ENCODE measurements around the gene CDC27.
"Not testable (repeated sequence)": the region's sequence is repeated elsewhere in the genome, so short reads cannot be mapped to it uniquely, and the experiment has no call there.

The CDC27 gene

DNA sequence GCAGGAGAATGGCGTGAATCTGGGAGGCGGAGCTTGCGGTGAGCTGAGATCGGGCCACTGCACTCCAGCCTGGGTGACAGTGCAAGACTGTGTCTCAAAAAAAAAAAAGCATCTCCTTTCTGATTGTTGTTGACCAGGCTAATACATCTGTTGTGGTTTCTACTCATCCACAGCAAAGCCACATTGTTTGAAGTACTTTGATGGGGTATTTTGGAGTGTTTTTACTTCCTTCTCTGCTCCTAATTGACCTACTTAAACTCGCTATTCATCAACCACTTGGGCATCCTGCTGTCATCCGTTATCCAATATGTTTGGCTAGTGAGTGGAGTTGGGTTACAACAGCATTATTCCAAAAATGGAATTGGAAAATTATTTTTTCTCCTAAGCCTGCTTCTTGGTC lies 3.5 kb upstream of the CDC27 start:
- no peak for DNase-seq

DNA sequence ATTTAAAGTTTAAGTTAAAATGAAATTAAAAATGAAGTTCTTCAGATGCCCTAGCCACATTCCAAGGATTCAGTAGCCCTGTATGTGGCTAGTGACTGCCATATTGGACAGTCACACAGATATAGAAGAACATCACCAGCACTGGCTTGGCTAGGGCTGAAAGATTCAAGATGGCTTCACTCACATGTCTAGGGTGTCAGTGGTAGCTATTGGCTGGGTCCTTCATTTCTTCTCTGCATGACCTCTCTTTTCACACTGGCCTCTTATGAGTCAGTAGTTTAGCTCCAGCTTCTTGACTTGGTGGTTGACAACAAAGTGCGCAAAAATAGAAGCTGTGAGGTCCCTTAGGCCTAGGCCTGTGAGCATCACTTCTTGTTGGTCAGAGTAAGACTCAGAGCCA lies 1.7 kb upstream of the CDC27 start:
- DNase-seq: no peak

DNA sequence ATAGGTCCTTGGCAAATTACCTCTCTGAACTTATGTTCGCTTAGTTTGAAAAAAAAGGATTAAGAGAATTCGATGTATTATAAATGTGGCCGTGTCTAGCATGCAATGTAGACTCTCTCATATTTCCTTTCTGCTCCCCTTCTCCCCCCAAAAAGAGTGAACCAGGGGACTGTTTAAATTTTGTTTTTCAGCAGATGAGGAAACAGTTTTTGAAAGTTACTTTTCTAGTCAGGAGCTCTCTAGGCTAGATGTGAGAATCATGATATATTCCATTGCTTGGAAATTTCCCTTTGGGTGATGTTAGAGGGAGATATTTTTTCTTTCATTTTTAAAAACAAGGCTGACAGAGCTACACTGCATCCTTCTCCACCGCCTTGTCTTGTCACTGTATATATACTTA lies 1.1 kb upstream of the CDC27 start:
- no peak for DNase-seq

DNA sequence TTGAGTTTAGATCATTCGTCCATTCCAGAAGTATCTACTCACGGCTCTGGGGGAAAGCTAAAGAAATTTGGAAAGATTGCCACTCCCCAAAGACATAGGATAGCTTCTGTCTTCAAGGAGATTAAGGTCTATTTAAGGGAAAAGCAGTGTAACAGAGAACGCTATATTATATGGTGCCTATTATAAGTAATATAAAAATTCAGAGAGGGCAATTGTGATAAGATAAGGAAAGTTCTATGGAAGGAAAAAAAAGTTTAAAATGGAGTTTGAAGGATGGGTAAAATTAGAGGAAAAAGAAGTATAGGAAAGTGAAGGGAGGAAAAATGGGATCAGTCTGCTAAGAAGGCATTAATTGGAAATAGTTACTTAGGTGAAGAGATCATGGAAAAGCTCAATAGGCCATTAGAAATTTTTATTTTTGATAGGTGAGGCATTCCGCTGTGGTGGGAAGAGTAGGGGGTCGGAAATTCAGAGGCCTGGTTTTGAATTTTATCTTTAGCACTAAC lies 690 bp upstream of the CDC27 start:
- DNase-seq: no peak

DNA sequence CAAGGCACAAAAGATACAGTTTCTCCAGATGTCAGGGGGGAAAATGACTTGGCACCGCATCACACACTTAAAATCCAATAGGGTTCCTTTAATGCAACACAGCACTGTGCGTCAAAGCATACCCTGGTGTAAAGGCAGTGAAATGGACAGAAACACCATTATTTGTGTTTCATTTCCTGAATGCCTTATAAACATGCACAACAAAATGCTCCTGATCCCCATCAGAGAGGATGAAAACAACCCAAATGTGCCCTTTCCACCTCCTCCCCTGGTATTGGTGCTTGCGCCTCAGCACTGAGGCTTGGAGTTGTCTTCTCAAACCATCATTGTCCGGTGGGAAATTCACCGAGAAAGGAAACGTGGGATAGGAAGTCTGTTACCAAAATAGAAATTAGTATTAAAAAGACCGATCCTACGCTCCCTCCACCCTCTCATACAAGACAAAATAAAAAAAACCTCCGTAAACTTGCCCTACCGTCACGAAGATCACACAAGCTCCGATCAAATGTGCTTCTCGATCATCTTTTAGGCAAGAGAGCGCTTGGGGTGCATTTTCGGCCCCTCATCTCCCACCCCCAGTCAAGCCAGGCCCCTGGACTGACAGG lies 722 bp downstream of the CDC27 start:
- no peak for DNase-seq

DNA sequence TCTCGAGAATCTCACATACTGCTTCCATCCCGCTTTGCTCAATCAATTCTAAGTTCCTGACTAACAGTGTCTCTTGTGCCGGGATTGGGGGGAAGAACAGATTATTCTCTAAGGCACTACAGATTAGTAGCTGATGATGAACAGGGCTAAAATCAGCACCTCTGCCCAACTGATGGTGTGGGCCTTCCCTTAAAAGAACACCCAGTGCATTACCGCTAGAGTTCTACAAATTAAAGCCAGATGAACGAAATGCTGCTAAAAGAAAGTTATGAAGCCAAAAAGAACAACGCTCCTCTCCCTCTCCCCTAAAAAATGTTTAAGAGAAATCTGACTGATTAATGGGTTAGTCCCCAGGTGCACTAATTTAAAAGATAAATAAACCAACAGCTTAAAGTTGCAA lies 4.4 kb downstream of the CDC27 start:
- DNase-seq: no peak

DNA sequence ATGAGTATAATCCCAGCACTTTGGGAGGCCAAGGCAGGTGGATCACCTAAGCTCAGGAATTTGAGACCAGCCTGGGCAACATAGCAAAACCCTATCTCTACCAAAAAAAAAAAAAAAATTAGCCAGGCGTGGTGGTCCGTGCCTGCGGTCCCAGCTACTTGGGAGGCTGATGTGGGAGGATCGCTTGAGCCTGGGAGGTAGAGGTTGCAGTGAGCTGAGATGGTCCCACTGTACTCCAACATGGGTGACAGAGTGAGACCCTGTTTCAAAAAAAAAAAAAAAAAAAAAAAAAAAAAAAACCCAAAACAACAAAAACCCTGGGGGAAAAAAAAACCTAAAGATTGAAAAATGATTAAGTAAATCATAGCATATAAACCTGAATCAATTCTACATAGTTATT lies 8.1 kb downstream of the CDC27 start:
- not testable (repeated sequence) for DNase-seq

DNA sequence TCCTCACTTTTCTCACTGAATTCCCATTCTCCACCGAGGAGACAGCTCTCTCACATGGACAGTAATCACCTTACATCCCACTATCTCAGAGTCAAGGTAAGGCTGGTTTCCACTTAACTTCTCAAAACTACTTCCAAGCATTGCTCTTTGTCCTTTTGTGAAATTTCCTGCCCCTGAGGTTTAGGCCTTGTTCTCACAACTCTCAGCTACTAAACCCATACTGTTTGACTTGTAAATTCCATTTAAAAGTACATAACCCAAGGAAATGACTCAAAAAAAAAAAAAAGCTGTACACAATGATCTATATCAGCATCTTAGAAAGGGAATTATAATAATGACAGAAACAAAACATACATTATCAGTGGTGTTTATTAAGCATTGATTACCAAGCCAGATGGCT lies 8.8 kb downstream of the CDC27 start:
- DNase-seq: no peak

DNA sequence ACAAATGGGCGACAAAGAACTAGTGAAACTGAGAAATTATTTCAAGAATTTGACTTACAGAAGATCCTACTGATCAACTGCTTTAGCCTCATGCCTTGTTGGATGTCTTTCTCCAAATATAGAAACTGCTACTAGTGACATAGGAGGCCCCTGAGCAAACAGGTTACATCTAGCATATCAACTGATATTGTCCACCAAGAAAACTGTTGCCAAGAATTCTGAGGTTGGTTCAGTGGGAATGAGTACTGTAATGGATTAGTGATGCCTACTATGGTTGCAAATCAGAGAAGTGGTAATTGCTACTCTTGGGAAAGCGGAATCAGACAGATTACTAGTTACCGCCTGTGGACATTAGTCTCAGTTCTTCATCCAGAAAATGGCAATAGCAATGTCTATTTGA lies 10.0 kb downstream of the CDC27 start:
- DNase-seq: no peak

DNA sequence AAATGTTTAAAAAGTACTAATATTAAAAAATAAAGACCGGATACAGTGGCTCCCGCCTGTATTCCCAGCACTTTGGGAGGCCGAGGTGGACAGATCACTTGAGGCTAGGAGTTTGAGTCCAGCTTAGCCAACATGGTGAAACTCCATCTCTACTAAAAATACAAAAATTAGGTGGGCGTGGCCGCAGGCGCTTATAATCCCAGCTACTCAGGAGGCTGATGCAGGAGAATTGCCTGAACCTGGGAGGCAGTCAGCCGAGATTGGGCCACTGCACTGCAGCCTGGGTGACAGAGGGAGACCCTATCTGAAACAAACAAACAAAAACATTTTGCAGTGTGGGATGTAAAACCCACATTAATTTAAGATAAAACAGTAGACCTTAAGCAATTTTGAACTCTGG lies 11.8 kb downstream of the CDC27 start:
- DNase-seq: no peak

DNA sequence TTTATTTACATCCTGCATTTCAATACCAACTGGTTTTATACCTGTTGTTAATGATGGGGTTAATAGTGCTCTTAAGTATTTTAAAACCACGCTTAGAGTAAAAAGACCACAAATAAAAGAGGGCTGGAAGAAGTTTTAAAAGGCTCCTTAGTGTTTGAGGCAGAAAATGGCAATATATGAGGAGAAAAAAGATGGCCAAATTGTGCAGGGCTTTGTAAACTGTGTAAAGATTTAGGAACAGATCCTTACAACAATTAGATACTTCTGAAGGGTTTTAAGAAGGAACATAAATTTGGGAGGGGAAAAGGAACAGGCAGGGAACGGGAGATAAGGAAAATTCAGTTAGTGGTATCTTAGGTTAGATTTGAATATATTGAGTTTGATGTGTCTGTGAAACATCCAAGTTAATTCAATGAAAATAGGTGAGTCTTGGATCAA lies 12.7 kb downstream of the CDC27 start:
- no peak for DNase-seq

DNA sequence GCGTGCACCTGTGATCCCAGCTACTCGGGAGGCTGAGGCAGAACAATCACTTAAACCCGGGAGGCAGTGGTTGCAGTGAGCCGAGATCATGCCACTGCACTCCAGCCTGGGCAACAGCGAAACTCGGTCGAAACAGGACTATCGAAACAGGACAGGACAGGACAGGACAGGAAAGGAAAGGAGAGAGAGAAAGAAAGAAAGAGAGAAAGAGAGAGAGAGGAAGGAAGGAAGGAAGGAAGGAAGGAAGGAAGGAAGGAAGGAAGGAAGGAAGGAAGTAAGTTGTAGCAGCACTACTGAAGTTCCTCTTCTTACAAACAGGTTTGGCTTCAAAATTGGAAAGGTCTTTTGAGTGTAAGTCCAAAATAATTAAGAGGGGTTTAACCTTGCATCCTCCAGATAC lies 14.3 kb downstream of the CDC27 start:
- DNase-seq: not testable (repeated sequence)

DNA sequence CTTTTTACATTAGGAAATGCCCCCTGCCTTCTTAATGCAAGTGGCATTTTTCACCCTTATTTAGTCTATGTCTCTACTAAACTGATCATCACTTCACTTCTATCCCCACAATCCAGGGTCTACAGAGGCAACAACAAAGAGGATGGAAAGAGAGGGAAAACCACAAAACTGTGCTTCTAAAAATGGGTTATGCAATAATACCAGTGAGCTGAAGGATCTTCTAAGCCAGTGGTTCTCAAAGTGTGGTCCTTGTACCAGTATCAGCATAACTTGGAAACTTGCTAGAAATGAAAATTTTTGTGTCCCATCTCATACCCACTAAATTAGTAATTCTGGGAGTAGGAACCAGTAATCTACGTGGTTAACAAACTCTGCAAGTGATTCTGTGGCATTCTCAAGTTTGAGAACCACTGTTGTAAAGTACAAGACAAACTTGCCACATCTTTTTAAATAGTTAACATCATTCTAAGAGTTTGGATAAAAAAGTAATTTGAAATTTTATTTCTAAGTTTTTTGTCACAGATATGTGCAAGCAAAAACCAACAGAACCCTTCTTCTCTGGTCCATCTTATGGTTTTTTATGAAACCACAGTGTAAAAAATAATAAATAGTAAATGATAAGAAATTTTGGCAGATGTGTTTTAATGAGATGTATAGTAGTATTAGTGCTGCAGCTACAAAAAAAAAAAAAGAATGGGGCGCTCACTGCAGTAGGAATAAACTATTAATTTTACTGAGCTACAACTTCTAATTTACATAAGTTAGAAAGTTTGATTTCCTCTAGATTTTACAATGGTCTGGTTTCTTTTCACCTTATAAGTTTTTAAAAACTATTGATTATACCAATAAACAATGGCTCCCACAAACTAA lies 16.2 kb downstream of the CDC27 start:
- DNase-seq: no peak

DNA sequence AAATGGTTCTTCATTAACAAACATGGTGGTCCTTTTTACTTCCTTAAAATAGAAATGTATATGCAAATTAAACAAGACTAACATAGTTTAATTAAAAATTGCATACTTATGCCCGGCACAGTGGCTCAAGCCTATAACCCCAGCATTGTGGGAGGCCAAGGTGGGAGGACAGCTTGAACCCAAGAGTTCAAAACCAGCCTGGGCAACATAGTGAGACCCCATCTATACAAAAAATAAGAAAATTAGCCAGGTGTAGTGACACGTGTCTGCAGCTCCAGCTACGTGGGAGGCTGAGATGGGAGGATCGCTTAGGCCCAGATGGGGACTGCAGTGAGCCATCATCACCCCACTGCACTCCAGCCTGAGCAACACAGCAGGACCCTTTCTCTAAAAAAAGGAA lies 18.4 kb downstream of the CDC27 start:
- DNase-seq: no peak

DNA sequence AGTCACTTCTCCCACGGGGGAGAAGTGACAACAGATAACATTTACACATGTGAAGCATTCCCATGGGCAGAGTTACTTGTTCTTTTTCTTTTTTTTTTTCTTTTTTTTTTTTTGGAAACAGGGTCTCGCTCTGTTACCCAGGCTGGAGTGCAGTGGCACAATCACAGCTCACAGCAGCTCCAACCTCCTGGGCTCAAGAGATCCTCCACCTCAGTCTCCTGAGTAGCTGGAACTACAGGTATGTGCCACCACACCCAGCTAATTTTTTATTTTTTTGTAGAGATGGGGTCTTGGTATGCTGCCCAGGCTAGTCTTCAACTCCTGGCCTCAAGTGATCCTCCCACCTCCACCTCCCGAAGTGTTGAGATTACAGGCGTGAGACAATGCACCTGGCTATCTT lies 20.2 kb downstream of the CDC27 start:
- DNase-seq: not testable (repeated sequence)

DNA sequence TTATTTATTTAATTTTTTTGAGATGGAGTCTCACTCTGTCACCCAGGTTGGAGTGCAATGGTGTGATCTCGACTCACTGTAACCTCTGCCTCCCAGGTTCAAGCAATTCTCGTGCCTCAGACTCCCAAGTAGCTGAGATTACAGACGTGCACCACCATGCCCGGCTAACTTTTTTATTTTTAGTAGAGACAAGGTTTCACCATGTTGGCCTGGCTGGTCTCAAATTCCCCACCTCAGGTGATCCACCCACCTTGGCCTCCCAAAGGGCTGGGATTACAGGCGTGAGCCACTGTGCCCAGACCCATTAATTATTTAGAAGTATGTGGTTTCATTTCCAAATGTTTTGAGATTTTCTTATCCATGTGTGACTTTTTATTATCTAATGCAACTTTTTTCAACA lies 22.2 kb downstream of the CDC27 start:
- not testable (repeated sequence) for DNase-seq

DNA sequence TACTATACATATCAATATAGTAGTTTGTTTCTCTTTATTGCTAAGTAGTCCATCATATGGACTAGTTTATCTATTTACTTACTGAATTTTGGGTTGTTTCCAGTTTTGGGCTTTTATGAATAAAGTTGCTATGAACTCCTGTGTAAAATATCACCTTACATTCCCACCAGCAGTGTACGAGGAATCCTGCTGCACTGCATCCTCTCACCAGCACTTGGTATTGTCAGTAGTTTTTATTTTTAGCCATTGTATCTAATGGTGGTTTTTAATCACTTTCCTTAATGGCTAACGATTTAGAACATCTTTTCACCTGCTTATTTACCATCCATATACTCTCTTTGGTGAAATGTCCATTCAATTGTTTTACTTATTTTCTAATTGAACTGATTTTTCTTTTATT lies 24.0 kb downstream of the CDC27 start:
- DNase-seq: no peak

DNA sequence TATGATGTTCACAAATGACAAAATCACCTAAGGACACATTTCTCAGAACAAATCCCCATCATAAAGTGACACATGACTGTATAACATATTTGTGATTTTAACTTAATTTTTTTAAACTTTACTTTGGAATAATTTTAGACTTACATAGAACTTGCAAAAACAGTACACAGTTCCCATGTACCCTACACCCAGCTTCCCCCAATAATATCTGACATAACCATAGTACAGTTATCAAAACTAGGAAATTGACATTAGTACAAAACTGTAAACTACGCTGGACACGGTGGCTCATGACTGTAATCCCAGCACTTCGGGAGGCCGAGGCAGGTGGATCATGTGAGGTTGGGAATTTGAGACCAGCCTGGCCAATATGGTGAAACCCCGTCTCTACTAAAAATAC lies 24.8 kb downstream of the CDC27 start:
- no peak for DNase-seq

DNA sequence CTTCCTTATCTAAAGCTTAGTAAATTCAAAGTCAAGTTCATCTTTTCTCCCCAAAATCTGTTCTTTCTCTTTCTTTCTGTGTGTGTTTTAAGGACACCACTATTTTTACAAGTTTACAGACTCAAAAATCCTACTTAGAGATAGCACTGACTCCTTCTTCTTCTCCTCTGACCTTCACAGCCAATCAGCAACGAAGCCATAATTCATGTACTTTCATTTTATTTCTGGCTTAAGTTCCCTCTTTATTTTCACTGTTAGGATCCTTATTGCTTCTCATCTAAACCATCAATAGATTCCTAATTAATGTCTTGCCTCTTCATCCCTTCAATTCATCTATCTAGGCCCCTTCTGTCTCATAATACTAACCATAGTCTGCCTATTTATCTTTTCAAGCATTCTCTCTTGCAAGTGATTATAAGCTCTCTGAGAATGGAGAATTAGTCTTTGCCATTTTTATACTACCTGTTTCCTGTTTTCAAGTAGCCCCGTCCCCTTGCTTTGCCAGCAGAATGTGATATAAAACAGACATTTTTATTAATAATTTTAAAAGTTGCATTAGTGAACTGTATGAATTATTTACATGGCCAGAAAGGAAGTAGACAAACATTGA lies 27.0 kb downstream of the CDC27 start:
- DNase-seq: no peak

DNA sequence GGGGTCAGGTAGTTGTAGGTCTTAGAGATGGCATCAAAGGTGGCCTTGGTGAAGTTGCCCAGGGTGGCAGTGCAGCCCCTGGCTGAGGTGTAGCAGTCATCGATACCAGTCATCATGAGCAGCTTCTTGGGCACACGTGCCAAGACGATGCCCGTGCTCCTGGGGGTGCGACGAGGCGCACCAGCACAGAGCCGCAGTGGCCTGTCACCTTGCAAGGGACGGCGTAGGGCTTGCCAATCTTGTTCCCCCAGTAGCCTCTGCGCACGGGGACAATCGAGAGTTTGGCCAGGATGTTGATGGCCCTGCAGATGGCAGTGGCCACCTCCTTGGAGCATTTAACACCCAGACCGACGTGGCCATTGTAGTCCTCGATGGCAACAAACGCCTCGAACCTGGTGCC lies 29.8 kb downstream of the CDC27 start:
- DNase-seq: no peak

DNA sequence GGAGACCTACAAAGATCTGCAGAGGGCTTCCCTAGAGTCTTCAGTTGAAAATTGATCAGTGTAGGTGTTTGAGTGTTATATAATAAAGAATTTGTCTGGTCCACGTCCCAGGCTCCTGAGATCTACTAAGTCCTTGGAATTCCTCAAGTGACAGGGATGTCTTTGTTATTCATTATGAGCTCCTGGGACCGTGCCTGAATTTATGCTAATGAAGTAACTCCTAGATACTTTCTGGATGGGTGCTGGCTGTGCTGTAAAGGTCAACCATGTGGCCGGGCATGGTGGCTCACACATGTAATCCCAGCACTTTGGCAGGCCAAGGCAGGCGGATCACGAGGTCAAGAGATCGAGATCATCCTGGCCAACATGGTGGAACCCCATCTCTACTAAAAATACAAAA lies 43.7 kb downstream of the CDC27 start:
- DNase-seq: no peak

DNA sequence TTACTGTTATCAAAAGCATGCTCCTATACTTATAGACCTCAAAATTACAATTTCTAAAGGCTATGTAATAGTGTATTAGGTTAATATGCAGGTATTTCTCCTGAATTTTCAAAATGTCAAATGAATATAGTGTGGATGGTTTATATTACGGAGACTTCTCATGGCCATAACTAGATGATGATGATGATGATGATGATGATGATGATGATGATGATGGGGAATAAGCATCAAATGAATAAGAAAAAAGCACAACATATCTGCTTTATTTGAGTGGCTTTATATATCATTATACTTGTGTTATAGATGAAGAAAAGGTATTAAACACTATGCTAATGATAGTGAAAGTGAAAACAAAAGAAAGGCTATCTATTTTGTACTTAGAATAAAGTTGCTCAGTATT lies 53.9 kb downstream of the CDC27 start:
- DNase-seq: no peak

DNA sequence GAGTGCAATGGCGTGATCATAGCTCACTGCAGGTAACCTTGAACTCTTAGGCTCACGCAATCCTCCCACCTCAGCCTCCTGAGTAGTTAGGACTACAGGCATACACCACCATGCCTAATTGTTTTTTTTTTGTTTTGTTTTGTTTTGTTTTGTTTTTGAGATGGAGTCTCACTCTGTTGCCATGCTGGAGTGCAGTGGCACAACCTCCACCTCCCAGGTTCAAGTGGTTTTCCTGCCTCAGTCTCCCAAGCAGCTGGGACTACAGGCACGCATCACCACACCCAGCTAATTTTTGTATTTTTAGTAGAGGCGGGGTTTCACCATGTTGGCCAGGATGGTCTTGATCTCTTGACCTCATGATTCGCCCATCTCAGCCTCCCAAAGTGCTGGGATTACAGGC lies 54.7 kb downstream of the CDC27 start:
- not testable (repeated sequence) for DNase-seq

DNA sequence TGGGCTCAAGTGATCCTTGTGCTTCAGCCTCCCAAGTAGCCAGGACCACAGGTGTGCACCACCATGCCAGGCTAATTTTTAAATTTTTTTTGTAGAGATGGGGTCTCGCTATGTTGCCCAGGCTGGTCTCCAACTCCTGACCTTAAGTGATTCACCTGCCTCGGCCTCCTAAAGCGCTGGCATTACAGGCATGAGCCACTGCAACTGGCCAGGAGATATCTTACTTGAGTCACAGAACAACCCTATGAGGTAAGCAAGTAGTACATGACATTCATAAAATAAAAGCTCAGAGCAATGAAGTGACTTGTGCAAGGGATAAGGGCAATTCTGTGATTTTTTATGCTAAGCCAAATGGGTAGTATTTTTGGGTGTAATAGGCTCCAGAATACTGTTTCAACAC lies 57.3 kb downstream of the CDC27 start:
- no peak for DNase-seq
